HTR-8/SVneo (cell line): Measurements from ENCODE around the gene MACO1.

Experiments
- DNase-seq: peaks from one replicate; pipeline ENCODE4 v3.0.0; 2011; ENCODE audit warnings: low spot score, mixed read lengths; ENCODE audit not compliant: insufficient read length
- FAIRE-seq: peaks from 2 replicates; lab custom pipeline; 2011; peaks lifted over from hg19 to GRCh38; lab: Jason Lieb, UNC

The MACO1 gene

GRCh38 chr1:25517476-25518394 is 87.0 kb downstream of the MACO1 start:
- no peak for FAIRE-seq
- no peak for DNase-seq

- FAIRE-seq, result no peak
- no peak for DNase-seq
These were observed 88.9 kb downstream of the MACO1 start for GRCh38 chr1:25519624-25520023.

- FAIRE-seq (no peak), DNase-seq (peak; percentile 57)
These were observed 89.9 kb downstream of the MACO1 start for GRCh38 chr1:25520446-25521061.

- DNase-seq, result no peak
- FAIRE-seq, result no peak
These were observed 91.4 kb downstream of the MACO1 start for GRCh38 chr1:25522031-25522655.

DNA sequence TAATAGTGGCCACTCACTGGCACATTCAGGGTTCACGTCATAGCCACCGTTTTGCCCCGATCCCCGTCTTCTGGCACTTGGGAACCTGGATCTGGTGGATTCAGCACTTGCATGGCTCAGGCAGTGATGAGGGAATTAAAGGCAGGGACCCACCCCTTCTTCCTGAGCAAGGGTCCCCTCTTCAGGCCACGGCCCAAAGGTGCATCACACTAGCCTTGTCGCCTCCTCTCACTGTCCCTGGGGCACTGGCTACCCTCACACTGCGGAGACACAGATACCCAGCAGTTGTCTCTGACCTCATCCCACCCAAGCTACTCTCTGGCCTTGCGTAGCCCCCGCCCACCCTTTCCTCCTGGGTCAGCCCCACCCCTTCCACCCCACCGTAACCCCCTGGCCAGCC is 92.8 kb downstream of the MACO1 start:
- DNase-seq (peak; percentile 61), FAIRE-seq (no peak)

DNA sequence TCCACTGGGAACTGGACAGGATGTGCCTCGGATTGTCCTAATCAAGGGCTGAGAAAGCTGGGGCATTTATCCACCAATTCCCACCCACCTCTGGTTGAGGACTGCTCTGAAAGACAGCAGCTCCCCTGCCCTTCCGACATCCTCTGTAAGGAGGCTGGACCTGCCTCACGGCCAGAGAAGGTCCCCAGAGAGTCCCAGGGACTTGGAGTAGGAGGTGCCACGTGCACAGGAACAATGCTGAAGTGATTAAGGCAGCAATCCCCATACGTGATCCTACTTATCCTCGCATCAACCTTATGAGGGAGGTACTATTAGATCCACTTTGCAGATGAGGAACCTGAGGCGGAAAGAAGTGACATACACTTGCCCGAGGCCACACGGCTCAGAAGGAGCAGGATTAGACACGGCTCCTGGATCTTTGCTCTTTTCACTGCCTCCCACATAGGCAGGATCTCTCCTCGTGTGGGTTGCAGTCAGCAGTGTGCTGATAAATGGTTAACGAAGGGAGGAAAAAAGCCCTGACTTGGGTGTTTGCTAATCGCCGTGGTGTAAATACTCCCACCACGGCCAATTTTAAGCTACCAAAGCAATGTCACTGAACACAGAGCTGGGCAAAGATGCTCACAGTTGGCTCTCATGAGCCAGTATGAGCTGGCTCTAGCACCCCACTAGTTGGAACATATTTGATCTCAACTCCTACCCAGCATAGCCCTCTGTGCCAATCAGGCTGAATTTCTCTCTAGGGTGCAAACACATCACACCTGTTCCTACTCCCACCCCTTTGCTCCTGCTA is 94.1 kb downstream of the MACO1 start:
- no peak for FAIRE-seq
- no peak for DNase-seq

DNA sequence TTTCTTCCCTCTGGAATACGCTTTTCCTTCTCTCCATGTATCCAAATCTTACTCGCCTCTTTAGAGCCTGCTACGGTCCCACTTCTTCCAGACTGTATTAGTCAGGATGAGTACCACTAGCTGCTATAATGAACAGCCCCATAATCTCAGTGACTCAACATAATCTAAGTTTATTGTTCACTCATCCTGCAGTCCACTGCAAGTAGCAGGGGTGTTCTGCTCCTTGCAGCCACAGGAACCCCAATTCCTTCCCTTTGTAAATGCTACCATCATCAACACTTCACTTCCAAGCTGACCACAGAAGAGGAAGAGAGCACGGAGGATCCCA is 94.6 kb downstream of the MACO1 start:
- no peak for DNase-seq
- no peak for FAIRE-seq

GRCh38 chr1:25526753-25527152 is 96.1 kb downstream of the MACO1 start:
- FAIRE-seq, result no peak
- DNase-seq, result no peak

DNA sequence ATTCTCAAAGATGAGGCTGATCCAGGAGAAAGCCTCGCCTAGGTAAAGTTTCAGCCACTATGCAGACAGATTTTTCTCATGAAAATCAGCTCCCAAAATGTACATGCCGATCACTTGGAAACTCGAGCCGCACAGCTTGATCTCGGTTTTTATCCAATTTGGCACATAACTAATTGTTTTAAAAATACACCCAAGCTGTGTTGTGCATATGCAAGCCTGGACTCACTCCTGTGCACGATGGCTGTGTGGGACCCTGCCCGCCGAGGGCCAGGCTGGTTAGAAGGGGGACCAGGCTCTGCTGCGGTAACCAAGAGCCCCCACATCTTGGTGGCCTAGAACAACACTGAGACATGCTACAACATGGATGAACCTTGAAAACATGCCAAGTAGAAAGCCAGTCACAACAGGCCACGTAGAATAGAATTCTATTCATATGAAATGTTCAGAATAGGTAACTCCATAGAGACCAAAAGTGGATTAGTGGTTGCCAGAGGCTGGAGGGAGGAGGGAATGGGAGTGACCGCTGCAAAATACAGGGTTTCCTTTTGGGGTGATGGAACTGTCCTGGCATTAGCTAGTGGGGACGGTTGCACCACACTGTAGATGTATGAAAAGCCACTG is 96.6 kb downstream of the MACO1 start:
- DNase-seq (no peak), FAIRE-seq (no peak)

DNA sequence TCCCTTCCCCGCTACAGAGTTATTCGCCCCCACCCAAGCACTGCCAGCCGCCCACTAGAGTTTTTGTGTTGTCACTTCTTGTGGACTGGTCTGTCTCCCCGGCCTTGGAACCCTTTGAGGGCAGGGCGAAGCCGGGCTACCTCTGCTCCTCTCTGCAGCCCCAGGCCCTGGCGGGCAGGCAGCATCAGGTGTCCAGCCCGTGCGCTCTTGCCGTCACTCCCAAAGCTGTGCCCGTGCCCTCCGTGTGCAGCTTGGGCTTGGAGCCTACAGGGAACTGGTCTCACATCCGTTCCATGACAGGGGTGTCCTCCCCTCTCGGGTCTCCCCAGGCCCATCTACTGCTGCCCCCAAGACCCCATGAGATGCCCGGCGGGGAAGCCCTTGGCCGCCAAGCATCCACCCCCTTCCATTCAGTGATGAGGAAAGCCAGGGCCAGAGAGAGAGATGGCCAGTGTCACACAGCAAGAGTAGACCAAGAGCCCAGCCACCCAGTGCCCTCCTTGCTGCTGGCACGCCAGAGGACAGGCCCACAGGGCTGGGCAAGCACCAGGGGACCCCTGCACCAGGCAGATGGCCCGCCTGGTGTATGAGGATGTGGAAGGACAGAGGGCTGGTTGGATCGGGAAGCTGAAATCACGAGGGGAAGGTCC is 97.4 kb downstream of the MACO1 start:
- FAIRE-seq, result no peak
- no peak for DNase-seq

GRCh38 chr1:25528881-25529517 is 98.3 kb downstream of the MACO1 start:
- DNase-seq, result no peak
- FAIRE-seq, result peak; percentile 95

- FAIRE-seq (no peak), DNase-seq (no peak)
These were observed 99.0 kb downstream of the MACO1 start for GRCh38 chr1:25529518-25530185.

- DNase-seq (no peak), FAIRE-seq (no peak)
These were observed 99.7 kb downstream of the MACO1 start for GRCh38 chr1:25530186-25531081.

GRCh38 chr1:25531082-25531461 is 100.4 kb downstream of the MACO1 start:
- FAIRE-seq, result no peak
- DNase-seq, result no peak

DNA sequence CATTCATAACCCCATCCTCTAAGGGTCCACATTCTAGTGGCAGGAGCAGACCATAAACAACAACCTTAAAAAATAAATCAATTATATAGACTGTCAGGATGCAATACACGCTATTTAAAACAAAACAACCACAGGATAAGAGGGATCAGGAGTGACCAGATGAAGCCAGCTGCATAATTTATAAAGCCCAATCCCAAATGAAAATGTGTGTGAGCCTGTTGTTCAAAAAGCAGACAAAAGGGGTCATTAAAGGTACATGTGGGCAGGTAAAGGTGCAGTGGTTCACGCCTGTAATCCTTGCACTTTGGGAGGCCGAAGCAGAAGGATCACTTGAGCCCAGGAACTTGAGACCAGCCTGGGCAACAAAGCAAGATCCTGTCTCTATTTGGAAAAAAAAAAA is 102.3 kb downstream of the MACO1 start:
- DNase-seq, result no peak

DNA sequence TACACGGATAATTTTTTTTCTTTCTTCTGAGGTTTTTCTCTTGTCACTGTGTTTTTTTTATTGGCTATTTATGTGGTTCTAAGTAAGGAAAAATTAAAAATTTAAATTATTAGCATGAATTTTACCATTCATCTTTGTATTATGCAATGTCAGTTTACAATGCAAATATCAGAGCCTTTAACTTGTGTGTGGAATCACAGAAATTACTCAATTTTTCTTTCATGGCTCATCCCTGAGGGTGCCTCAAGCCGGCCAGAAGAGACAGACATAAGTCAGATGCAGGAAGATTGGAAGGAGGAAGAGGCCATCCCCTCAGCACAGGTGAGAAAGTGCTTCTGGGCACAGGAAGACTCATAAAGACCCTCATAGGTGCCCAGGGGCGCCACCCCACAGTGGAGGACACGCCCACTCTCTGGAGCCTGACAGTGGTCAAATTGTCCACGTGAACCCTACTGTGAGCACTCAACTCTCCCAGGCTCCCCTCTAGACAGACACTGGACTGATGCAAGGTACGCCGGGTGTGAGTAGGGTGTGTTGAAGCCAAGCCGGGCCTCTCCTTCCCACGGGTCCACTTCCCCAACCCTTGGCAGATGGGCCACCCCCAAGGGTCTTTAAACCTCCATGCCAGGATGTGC is 103.2 kb downstream of the MACO1 start:
- DNase-seq (no peak), FAIRE-seq (no peak)

More for the DNA sequence above, 102.3 kb downstream of the MACO1 start:
- no peak for FAIRE-seq

DNA sequence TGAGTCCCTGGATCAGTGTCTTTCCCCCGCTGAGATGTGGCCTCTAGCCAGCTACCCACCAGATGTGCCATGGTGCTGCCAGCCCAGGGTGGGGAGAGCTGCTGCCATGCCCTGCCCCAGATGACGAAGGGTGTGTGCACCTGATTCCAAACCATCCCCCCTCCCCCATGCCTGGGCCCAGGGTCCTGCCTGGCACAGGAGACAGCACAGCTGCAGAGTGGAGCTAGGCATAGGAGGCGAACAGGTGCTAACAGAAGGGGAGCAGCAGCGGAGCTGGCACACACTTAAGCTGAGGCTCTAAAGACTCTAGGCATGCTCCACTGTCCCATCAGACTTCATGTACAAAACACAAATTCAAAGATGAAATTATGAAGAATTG is 103.7 kb downstream of the MACO1 start:
- FAIRE-seq (no peak), DNase-seq (no peak)
